Motor neuron (in vitro differentiated cells): ENCODE data around the gene LAPTM4A. TPM values are rescaled to one million over a fixed set of nuclear protein-coding genes. Genes with fewer than 3 reads are reported as not detected.
"Not testable (repeated sequence)": the region's sequence is repeated elsewhere in the genome, so short reads cannot be mapped to it uniquely, and the experiment has no call there.

ENCODE experiments used
- ATAC-seq, 8 experiments: fragments of 200-7000 bp; cut with Tn5 transposase; replicated peaks in 6 of 8; 2 replicates each; pipeline ENCODE4 v1.8.0; 2021; ENCODE audit warnings: mild to moderate bottlenecking in 8 of 8, moderate library complexity in 8 of 8
- H3K27ac ChIP-seq, 2 donors: fragments of 250-450 bp; sonication (Bioruptor Pico); 2 replicates each; pipeline ENCODE4 v1.9.0; 2021; ENCODE audit warnings: antibody characterized with exemption in 2 of 2, mild to moderate bottlenecking in 2 of 2, moderate library complexity in 1 of 2
- H3K4me1 ChIP-seq, 2 donors: fragments of 250-450 bp; sonication (Bioruptor Pico); replicated peaks in 1 of 2; 2 replicates each; pipeline ENCODE4 v1.6.1; 2021; ENCODE audit warnings: antibody characterized with exemption in 2 of 2, mild to moderate bottlenecking in 2 of 2, moderate library complexity in 1 of 2
- H3K4me3 ChIP-seq, 5 donors: fragments of 250-450 bp; sonication (Bioruptor Pico); 2 replicates each; pipeline ENCODE4 v1.9.0; 2021; ENCODE audit warnings: antibody characterized with exemption in 5 of 5, mild to moderate bottlenecking in 5 of 5, moderate library complexity in 4 of 5
- WGBS, 10 experiments: fragments of 450-650 bp; shearing (Covaris generic); methylation state at CpG; one replicate each; pipeline ENCODE4 v1.0.0; 2022; 5-methylcytosine and 5-hydroxymethylcytosine counted together
- in situ Hi-C, 9 experiments: fragments of 400-800 bp; cut with MboI; loops; one replicate each; pipeline ENCODE4 v1.15.0; 2021; ENCODE audit warnings: low sequenced_read_pairs in 9 of 9, low pct_unique_long_range_greater_than_20kb in 2 of 9; ENCODE audit not compliant: unreplicated experiment in 9 of 9
- total RNA-seq, 8 experiments: library from RNA; unstranded; fragments of 300-600 nt; gene quantifications; 2 replicates each; pipeline versions ENCODE4 v1.2.3 to v1.2.4, GENCODE V29; 2022

LAPTM4A gene
- total RNA-seq, 8 experiments from 2014 or later, result 30.9 to 361 (median 112) TPM

DNA sequence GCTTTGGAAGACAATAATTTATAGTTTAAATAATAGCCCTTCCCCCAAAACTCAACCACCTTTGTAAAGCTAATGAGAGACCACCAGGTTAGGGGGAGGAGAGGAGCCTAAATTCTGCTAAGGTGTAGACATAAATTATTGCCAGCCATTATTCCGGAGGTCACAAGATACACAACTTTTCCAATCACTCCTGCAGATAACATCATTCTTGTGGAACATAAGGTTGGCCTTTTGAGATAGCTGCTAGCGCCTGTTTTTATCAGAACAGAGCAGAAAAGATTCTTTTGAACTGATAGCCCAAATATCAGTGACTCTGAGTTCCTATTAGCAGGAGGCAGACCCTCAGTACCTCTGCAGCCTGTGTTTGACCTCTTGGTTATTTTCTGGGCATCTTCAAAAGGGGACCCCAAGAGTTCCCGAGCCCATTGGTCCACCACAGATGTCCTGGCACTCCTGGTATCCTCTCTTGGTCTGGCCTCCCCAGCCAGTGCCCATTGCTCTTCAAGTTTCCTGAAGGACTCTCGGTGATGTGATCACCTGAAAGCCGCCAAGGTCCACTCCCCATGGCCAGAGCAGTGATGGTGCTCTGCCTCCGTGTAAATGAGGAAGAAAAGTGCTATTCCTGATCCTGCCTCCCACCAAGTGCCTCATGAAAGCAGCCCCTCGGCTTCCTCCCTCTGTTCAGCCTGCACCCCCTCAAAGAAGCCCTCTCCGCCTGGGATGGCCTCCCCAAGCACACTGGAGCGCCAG is 38.5 kb upstream of the LAPTM4A start:
- Histone ChIP-seq H3K4me1 (no peaks in the 10 kb centered on the region), H3K27ac (no peak overlapping the region), H3K4me3 (no peak overlapping the region)
- in situ Hi-C loops, result loop anchor here in 1 of 9 experiments (10.0 kb wide), 1 partner anchor 75 kb away; the partner anchor contains the start of gene MATN3
- no peak for ATAC-seq
- WGBS, 10 experiments, result 85 to 100% (median 92%) methylated on average over 2 to 7 of the region's 9 CpGs; no CpG with 5 or more reads in 3 of the 10 experiments

DNA sequence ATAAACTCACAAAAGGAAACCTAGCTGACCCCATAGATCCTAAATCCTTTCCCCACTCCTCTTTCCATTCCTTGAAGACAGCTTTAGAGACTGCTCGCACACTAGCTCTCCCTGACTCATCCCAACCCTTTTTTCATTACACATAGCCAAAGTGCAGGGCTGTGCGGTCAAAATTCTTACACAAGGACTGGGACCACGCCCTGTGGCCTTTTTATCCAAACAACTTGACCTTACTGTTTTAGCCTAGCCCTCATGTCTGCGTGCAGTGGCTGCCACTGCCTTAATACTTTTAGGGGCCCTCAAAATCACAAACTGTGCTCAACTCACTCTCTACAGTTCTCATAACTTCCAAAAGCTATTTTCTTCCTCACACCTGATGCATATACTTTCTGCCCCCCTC is 34.5 kb upstream of the LAPTM4A start:
- ATAC-seq, H3K4me1 ChIP-seq, H3K27ac ChIP-seq, in situ Hi-C loops, H3K4me3 ChIP-seq: not testable (repeated sequence)
- 0 to 100% (median 67%) methylated on average over 1 to 4 of the region's 4 CpGs; no CpG with 5 or more reads in 1 of the 10 experiments for WGBS, 10 experiments

DNA sequence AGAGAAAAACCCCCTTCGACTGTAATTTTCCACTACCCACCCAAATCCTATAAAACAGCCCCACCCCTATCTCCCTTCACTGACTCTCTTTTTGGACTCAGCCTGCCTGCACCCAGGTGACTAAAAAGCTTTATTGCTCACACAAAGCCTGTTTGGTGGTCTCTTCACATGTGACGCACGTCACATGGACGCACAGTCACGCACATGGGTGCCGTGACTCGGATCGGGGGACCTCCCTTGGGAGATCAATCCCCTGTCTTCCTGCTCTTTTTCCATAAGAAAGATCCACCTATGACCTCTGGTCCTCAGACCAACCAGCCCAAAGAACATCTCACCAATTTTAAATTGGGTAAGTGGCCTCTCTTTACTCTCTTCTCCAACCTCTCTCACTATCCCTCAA is 31.4 kb upstream of the LAPTM4A start:
- H3K4me1 ChIP-seq, result peaks cover 11% of the 10 kb centered on the region in 2 donors
- in situ Hi-C loops, H3K27ac ChIP-seq, H3K4me3 ChIP-seq, ATAC-seq: not testable (repeated sequence)
- 90 to 98% (median 97%) methylated on average over 4 to 7 of the region's 8 CpGs; no CpG with 5 or more reads in 7 of the 10 experiments for WGBS, 10 experiments

DNA sequence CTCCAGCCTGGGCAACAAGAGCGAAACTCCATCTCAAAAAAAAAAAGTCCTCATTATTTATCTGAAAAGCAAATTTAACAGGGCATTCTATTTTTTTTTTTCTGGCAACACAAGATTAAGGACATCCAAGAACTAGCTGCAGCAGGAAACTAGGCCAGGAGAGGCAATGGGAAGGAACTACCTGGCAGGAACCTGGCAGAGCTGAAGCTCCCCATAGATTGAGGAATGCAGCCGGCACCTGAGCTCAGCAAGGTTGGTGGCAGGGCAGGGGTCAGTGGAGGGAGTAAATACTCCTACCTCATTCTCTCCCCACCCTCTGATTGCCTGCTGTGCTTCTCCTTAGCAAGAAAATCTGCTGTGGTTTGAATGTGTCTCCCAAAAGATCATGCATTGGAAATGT is 30.4 kb upstream of the LAPTM4A start:
- ATAC-seq, result no peak
- WGBS, 10 experiments, result 86 to 100% (median 95%) methylated on average over 1 to 2 of the region's 2 CpGs; no CpG with 5 or more reads in 6 of the 10 experiments
- in situ Hi-C loops, result no loop called here
- Histone ChIP-seq H3K4me1 (peaks cover 11% of the 10 kb centered on the region in 2 donors), H3K4me3 (no peak overlapping the region), H3K27ac (no peak overlapping the region)

DNA sequence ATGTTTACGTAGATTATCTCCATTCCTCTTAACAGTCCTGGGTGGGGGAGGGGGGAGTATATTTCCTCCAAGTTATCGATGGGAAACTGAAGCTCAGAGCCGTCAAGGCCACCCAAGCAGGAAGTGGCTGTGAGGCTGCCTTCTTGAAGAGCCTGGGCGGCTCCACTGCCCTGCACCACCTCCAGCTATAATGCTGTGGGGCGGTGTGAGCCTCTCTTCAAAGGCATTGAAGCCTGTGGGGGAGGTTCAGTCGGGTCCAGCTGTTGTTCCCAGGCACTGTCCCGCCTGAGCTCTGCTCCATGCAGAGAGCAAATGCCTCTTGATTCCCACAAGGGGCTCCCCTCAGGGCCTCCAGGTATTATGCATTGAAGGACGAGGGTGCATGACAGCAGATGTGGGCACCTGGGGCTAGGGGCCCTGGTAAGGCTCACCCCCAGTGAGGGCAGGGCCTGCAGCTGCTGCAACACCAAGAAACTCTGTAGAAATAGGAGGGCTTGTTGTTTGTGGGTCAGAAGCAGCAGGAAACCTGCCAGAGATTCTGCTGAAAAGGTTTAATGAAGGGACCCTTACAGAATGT is 29.5 kb upstream of the LAPTM4A start:
- no peak overlapping the region for H3K4me3 ChIP-seq
- 13 to 68% (median 23%) methylated on average over 1 to 5 of the region's 8 CpGs; no CpG with 5 or more reads in 5 of the 10 experiments for WGBS, 10 experiments
- H3K4me1 ChIP-seq, result peaks cover 11% of the 10 kb centered on the region in 2 donors
- ATAC-seq, result peak; percentile 21 to 99 (median 90)
- no peak overlapping the region for H3K27ac ChIP-seq
- in situ Hi-C loops, result no loop called here

DNA sequence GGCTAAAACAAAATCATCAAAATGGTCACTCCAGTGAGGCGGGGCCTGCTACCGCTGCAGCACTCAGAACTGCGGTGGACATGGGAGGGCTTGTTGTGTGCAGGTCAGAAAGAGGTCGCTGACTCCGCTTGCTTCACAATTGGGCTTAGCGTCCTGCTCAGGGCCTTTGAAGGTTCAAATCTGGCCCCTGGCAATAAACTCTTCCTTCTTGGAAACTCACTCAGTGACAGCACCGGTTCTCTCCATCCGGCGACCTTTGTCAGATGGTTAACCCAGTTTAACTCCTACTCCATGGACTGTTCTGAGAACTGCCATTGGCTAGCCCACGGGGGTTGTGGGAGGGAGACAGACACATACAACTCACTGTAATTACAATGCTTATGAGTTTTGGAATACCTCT is 29.0 kb upstream of the LAPTM4A start:
- H3K4me1 ChIP-seq, result peaks cover 11% of the 10 kb centered on the region in 2 donors
- no peak overlapping the region for H3K27ac ChIP-seq
- peak in 5 of 8 experiments; percentile 16 to 56 (median 33) for ATAC-seq
- in situ Hi-C loops, result no loop called here
- WGBS, 10 experiments, result 27 to 80% (median 51%) methylated on average over 2 to 7 of the region's 10 CpGs; no CpG with 5 or more reads in 4 of the 10 experiments
- H3K4me3 ChIP-seq, result no peak overlapping the region

DNA sequence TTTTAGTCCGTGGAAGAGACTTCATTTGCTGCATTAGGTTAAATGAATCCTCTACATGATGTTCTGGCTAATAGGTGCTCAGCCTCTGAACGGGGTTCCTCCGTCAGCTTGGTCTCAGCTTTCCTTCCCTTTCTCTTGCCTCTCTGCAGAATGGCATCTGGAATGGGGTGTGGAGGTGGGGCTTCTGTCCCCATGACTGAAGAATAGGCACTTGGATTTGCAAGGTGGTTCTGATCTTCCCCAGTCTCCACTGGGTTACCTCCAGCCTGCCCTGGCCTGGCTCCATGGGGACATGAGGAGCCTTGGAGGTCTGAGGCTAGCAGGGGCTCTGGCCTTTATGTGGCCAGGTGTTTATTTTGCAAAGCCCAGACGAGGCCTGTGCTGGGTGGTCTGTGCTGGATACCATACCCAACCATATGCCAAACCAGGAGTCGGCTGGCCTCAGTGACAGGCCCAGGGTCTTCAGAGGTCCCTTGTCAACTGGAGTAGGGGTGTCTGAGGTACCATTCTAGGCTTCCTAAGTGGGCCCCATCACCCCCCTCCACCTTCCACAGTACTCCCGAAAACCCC is 28.2 kb upstream of the LAPTM4A start:
- in situ Hi-C loops, result no loop called here
- Histone ChIP-seq H3K4me1 (peaks cover 11% of the 10 kb centered on the region in 2 donors), H3K4me3 (no peak overlapping the region), H3K27ac (no peak overlapping the region)
- 83 to 100% (median 94%) methylated on average over 2 to 3 of the region's 6 CpGs; no CpG with 5 or more reads in 4 of the 10 experiments for WGBS, 10 experiments
- no peak for ATAC-seq

DNA sequence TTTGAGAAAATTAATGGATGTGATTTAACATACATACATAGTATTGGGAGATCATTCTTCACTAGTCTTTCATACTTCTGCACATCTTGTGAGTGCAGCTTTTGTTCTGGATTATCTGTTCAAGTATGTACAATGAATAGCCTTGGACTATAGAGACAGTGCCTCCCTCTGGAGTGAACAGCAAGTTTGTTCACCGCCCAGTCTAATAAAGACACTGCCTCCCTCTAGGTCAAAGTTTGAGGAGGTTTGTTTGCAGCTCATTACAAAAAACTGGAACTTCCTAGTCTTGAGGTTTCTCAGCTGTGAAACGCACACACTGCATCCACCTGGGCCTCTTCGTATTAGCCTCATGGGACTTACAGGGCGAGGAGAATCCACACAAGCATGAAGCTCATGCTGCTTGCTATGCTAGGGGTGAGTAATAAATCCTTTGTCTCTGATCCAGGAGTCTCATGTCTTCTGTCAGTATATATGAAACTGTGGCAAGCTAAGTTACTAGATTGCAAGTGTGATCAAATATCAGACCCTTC is 26.0 kb upstream of the LAPTM4A start:
- no peak for ATAC-seq
- in situ Hi-C loops, result no loop called here
- H3K4me3 ChIP-seq, result no peak overlapping the region
- WGBS, 10 experiments, result 83 to 100% (median 97%) methylated on average over 1 to 4 of the region's 4 CpGs; no CpG with 5 or more reads in 2 of the 10 experiments
- H3K4me1 ChIP-seq, result peaks cover 11 to 16% of the 10 kb centered on the region in 2 donors
- H3K27ac ChIP-seq, result no peak overlapping the region

DNA sequence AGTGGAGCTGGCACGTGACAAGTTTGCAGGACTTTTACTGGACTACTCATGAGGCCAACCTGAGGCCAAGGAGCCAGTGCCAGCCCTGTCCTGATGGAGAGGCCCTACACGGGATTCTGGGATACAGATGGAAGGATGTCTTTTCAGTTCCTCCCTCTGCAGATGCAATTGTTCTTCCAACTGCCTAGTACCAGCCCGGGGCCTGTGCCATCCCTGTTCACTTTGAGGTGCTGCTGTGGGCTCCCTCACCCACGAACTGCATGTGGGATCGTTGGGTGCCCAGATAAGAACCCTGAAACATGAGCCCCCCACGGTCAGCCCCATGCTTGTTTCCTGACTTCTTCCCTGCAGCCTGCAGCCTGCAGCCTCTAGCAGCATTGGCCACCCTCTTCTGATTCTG is 25.3 kb upstream of the LAPTM4A start:
- in situ Hi-C loops, result no loop called here
- WGBS, 10 experiments, result 57 to 100% (median 82%) methylated on average over 1 to 6 of the region's 6 CpGs; no CpG with 5 or more reads in 3 of the 10 experiments
- peaks cover 17 to 21% of the 10 kb centered on the region in 2 donors for H3K4me1 ChIP-seq
- no peak overlapping the region for H3K4me3 ChIP-seq
- no peak for ATAC-seq
- H3K27ac ChIP-seq, result no peak overlapping the region

DNA sequence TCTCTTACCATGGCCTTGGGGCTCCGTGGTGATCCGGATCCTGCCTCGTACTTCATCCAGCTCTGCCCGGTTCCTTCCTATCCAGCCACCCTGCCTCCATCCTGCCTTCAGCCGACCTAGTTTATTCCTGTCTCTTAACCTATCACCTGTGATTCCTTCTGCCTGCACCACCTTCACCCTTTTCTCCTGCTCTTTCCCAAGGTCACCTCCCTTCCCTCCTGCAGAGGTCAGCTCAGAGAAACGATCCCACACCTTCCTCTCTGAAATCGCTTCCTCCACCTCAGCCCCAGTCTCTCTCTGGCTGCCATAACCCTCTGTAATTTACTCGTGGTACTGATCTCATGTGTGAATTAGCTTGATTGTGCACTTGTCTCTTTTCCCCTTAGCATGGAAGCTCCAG is 23.5 kb upstream of the LAPTM4A start:
- ATAC-seq, result no peak

DNA sequence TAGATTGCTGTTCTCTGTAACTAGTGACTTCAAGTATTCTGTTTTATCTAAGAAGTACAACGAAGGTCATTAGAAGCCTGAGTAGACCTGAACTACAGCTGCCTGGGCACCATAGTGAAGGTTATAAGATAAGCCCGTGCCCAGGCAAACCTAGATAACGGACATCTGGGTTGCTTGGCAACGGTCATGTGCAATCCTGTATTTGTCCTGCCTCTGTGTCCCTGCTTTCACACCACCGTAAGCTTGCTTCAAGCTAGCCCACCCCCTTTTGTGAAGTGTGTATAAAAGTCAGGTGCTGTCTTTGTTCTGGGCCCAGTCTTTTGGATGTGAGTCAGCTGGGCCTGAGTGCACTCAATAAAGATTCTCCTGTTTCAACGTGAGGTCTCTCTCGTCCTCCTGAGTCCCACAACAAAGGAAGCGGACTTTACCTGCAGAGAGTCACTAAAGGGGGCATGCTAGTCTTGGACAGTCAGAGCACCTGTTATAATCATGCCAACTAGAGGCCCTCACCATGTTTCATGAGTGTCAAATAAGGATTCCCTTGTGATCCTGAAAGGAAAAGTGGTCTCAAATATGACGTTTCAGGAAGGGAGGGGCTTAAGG is 22.7 kb upstream of the LAPTM4A start:
- H3K4me1 ChIP-seq, result peaks cover 12 to 14% of the 10 kb centered on the region in 2 donors
- H3K27ac ChIP-seq, in situ Hi-C loops, H3K4me3 ChIP-seq, ATAC-seq: not testable (repeated sequence)
- 0 to 100% (median 52%) methylated on average over 1 to 9 of the region's 9 CpGs; no CpG with 5 or more reads in 2 of the 10 experiments for WGBS, 10 experiments

More for the DNA sequence above, 23.5 kb upstream of the LAPTM4A start:
- Histone ChIP-seq H3K4me3 (no peak overlapping the region), H3K27ac (no peak overlapping the region), H3K4me1 (peaks cover 12 to 14% of the 10 kb centered on the region in 2 donors)
- 80 to 100% (median 84%) methylated on average over 1 to 6 of the region's 8 CpGs; no CpG with 5 or more reads in 3 of the 10 experiments for WGBS, 10 experiments
- in situ Hi-C loops, result no loop called here

DNA sequence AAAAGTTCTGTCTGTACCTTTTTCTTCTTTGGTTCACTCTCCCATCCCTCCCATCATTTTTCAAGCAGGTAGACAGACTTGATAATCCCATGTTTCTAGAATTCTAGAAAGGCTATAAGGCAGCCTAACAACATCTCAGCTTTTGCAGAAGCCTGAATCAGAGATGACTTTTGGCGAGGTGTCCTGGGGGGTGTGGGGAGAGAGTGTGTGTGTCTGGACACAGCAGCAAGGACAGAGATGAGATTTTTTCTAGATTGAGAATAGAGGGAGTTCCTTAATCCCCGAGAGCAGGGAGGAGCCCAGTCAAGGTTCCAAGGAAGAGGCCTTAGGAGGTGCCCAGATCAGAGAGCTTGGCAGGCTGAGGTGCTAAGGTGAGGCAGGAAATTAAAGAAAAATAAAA is 22.0 kb upstream of the LAPTM4A start:
- WGBS, 10 experiments, result 47 to 94% (median 72%) methylated on average over 1 to 2 of the region's 2 CpGs; no CpG with 5 or more reads in 2 of the 10 experiments
- Histone ChIP-seq H3K4me3 (no peak overlapping the region), H3K4me1 (peaks cover 12 to 14% of the 10 kb centered on the region in 2 donors), H3K27ac (no peak overlapping the region)
- ATAC-seq, result no peak
- in situ Hi-C loops, result no loop called here
